HG03095 (cell line): ENCODE data around the gene SLC6A14.

ENCODE experiments used
- ATAC-seq: cut with Tn5 transposase; IDR thresholded peaks from one replicate; pipeline ENCODE4 v1.9.1; 2021; ENCODE audit warnings: moderate library complexity; ENCODE audit not compliant: unreplicated experiment

Gene SLC6A14

GRCh38 chrX:116436358-116436816 is at the start of gene SLC6A14:
Gene SLC6A14, plus strand, starts transcription at chrX:116436606. Its CDS starts 104 bp downstream, at chrX:116436710.
- no peak for ATAC-seq

GRCh38 chrX:116395752-116396151 is 40.7 kb upstream of the SLC6A14 start:
- no peak for ATAC-seq

- ATAC-seq, result no peak
Observed at GRCh38 chrX:116399681-116400080, 36.7 kb upstream of the SLC6A14 start.

GRCh38 chrX:116409219-116409618 is 27.2 kb upstream of the SLC6A14 start:
- no peak for ATAC-seq

GRCh38 chrX:116413273-116413672 is 23.1 kb upstream of the SLC6A14 start:
- ATAC-seq, result no peak

- no peak for ATAC-seq
Observed at GRCh38 chrX:116417214-116417613, 19.2 kb upstream of the SLC6A14 start.

GRCh38 chrX:116417968-116418367 is 18.4 kb upstream of the SLC6A14 start:
- no peak for ATAC-seq

GRCh38 chrX:116427978-116428377 is 8.4 kb upstream of the SLC6A14 start:
- no peak for ATAC-seq

- ATAC-seq, result no peak
Observed at GRCh38 chrX:116435597-116435996, 809 bp upstream of the SLC6A14 start.

GRCh38 chrX:116449156-116449555 is 12.8 kb downstream of the SLC6A14 start:
- ATAC-seq, result no peak

- no peak for ATAC-seq
Observed at GRCh38 chrX:116462822-116463221, 26.4 kb downstream of the SLC6A14 start, which contains the start of gene CT83. Gene CT83, minus strand, starts transcription at chrX:116462976. Its CDS starts 120 bp downstream, at chrX:116462856.

- ATAC-seq, result no peak
Observed at GRCh38 chrX:116480059-116480458, 43.7 kb downstream of the SLC6A14 start.

GRCh38 chrX:116490104-116490503 is 53.7 kb downstream of the SLC6A14 start:
- no peak for ATAC-seq

- no peak for ATAC-seq
Observed at GRCh38 chrX:116493271-116493670, 56.9 kb downstream of the SLC6A14 start.

GRCh38 chrX:116499780-116500179 is 63.4 kb downstream of the SLC6A14 start:
- ATAC-seq, result no peak
